Mesothelial cell of epicardium (in vitro differentiated cells): Measurements from ENCODE around the gene NXPH4. TPM values are rescaled to one million over a fixed set of nuclear protein-coding genes. Genes with fewer than 3 reads are reported as not detected.

Experiments
- DNase-seq, 2 experiments: peaks; one replicate each; pipeline ENCODE4 v3.0.0; 2021; ENCODE audit warnings: low spot score in 2 of 2; ENCODE audit not compliant: unreplicated experiment in 2 of 2
- H3K27ac Mint-ChIP-seq: 2 replicates; pipeline ENCODE4 v1.8.0; 2021; ENCODE audit warnings: mixed read lengths
- H3K27me3 Mint-ChIP-seq: 2 replicates; pipeline ENCODE4 v1.8.0; 2021; ENCODE audit warnings: low read depth, mixed read lengths
- H3K36me3 Mint-ChIP-seq: 2 replicates; pipeline ENCODE4 v1.8.0; 2021; ENCODE audit warnings: mixed read lengths
- H3K4me1 Mint-ChIP-seq: 2 replicates; pipeline ENCODE4 v1.8.0; 2021; ENCODE audit warnings: mixed read lengths
- H3K4me3 Mint-ChIP-seq: 2 replicates; pipeline ENCODE4 v1.8.0; 2021; ENCODE audit warnings: mild to moderate bottlenecking, moderate library complexity, mixed read lengths
- H3K9me3 Mint-ChIP-seq: 2 replicates; pipeline ENCODE4 v1.8.0; 2021; ENCODE audit warnings: mixed read lengths
- CTCF ChIP-seq: fragments of 200-600 bp; sonication (generic); IDR thresholded peaks from one replicate; pipeline ENCODE4 v1.5.0; 2021; ENCODE audit warnings: antibody characterized with exemption; ENCODE audit not compliant: unreplicated experiment
- total RNA-seq: library from RNA; stranded (reverse); gene quantifications from 3 replicates; pipeline ENCODE4 v1.2.1, GENCODE V29; 2021

Gene NXPH4
- total RNA-seq, 1 donor from 2014 or later = 3.8 TPM

GRCh38 chr12:57216921-57217879 lies 606 bp downstream of the NXPH4 start:
- peaks cover 74% of the 10 kb centered on the region for H3K27me3 Mint-ChIP-seq
- H3K4me1 Mint-ChIP-seq = peaks cover 71% of the 10 kb centered on the region
- peak overlapping the region; percentile 75 for H3K27ac Mint-ChIP-seq
- no peak for TF ChIP-seq CTCF
- no peaks in the 10 kb centered on the region for H3K9me3 Mint-ChIP-seq
- no peaks in the 10 kb centered on the region for H3K36me3 Mint-ChIP-seq
- peak overlapping the region; percentile 81 for H3K4me3 Mint-ChIP-seq
- no peak for DNase-seq

GRCh38 chr12:57218030-57218853 lies 1.6 kb downstream of the NXPH4 start:
- TF ChIP-seq CTCF = no peak
- peaks cover 76% of the 10 kb centered on the region for H3K4me1 Mint-ChIP-seq
- no peaks in the 10 kb centered on the region for H3K36me3 Mint-ChIP-seq
- DNase-seq = no peak
- peaks cover 85% of the 10 kb centered on the region for H3K27me3 Mint-ChIP-seq
- H3K4me3 Mint-ChIP-seq = peak overlapping the region; percentile 20
- no peaks in the 10 kb centered on the region for H3K9me3 Mint-ChIP-seq
- H3K27ac Mint-ChIP-seq = no peak overlapping the region

GRCh38 chr12:57219205-57219992 lies 2.8 kb downstream of the NXPH4 start:
- Mint-ChIP-seq H3K4me3 (peak overlapping the region; percentile 12), H3K4me1 (peaks cover 69% of the 10 kb centered on the region), H3K27ac (no peak overlapping the region), H3K36me3 (no peaks in the 10 kb centered on the region), H3K27me3 (peaks cover 89% of the 10 kb centered on the region), H3K9me3 (no peaks in the 10 kb centered on the region)
- DNase-seq = no peak
- TF ChIP-seq CTCF = no peak

GRCh38 chr12:57219993-57220754 lies 3.6 kb downstream of the NXPH4 start:
- Mint-ChIP-seq H3K36me3 (no peaks in the 10 kb centered on the region), H3K27ac (no peak overlapping the region)
- TF ChIP-seq CTCF = no peak

More at GRCh38 chr12:57219993-57220754, 3.6 kb downstream of the NXPH4 start:
- H3K9me3 Mint-ChIP-seq = no peaks in the 10 kb centered on the region
- H3K4me1 Mint-ChIP-seq = peaks cover 64% of the 10 kb centered on the region
- no peak for DNase-seq
- peaks cover 88% of the 10 kb centered on the region for H3K27me3 Mint-ChIP-seq
- H3K4me3 Mint-ChIP-seq = peak overlapping the region; percentile 12
